Endothelial cell of umbilical vein (primary cell): Measurements from ENCODE around the gene NFU1. TPM values are rescaled to one million over a fixed set of nuclear protein-coding genes. Genes with fewer than 3 reads are reported as not detected.
A peak's percentile ranks its signal among the peaks of the same experiment; 100 is the strongest.

Experiments
- BruUV-seq: library from RNA; stranded (reverse); fragments of 400-500 nt; replicated peaks from 2 replicates; lab custom pipeline; 2021; lab: Mats Ljungman, UMichigan
- CTCF ChIA-PET: fragments of 300-600, 350-600 bp; sonication (Branson Sonifier 250); formaldehyde crosslinking; loops from one replicate; lab custom pipeline; 2021; ENCODE audit warnings: antibody characterized with exemption, inconsistent platforms; lab: Charles Lee
- POLR2A ChIA-PET: fragments of 300-600, 350-600 bp; sonication (Branson Sonifier 250); formaldehyde crosslinking; loops from one replicate; lab custom pipeline; 2021; ENCODE audit warnings: antibody characterized with exemption, inconsistent platforms; lab: Charles Lee
- DNase-seq: peaks from one replicate; pipeline ENCODE4 v3.0.0-alpha.2; 2011; ENCODE audit warnings: low read depth, low spot score
- FAIRE-seq: peaks from 2 replicates; lab custom pipeline; 2011; peaks lifted over from hg19 to GRCh38; lab: Jason Lieb, UNC
- H2AFZ ChIP-seq: 2 replicates; pipeline ENCODE4 v1.6.0; 2012; ENCODE audit warnings: low read depth, low read length, control low read depth, inconsistent platforms
- H3K27ac ChIP-seq: 2 replicates; pipeline ENCODE4 v1.5.1; 2011; ENCODE audit warnings: low read depth, mild to moderate bottlenecking, control low read depth, low read length, moderate library complexity; ENCODE audit not compliant: insufficient read depth
- H3K27me3 ChIP-seq, 2 experiments: 2 replicates each; pipeline versions ENCODE4 v1.6.0 to v1.6.1; 2011; ENCODE audit warnings: low read length in 2 of 2, mixed read lengths in 1 of 2; ENCODE audit not compliant: control insufficient read depth in 2 of 2, insufficient read depth in 2 of 2
- H3K36me3 ChIP-seq, 2 experiments: 2 replicates in 1 of 2; 3 replicates in 1 of 2; pipeline ENCODE4 v1.5.1; 2011; ENCODE audit warnings: low read length in 2 of 2, mild to moderate bottlenecking in 1 of 2, moderate library complexity in 1 of 2; ENCODE audit not compliant: control insufficient read depth in 2 of 2, insufficient read depth in 2 of 2; ENCODE audit errors: extremely low read depth in 1 of 2
- H3K4me1 ChIP-seq: 3 replicates; pipeline ENCODE4 v1.5.1; 2011; ENCODE audit warnings: mild to moderate bottlenecking, low read length; ENCODE audit not compliant: control insufficient read depth, insufficient read depth; ENCODE audit errors: extremely low read depth
- H3K4me2 ChIP-seq: 2 replicates; pipeline ENCODE4 v1.6.1; 2011; ENCODE audit warnings: low read length, control low read depth, mixed read lengths; ENCODE audit not compliant: insufficient read depth
- H3K4me3 ChIP-seq, 3 experiments: fragments of 200-600 bp in 1 of 3; sonication (generic), shearing (Covaris generic) in 1 of 3; replicated peaks in 1 of 3; 2 replicates each; pipeline ENCODE4 v1.5.1; 2011 to 2016; ENCODE audit warnings: control low read depth in 3 of 3, low read length in 3 of 3, mild to moderate bottlenecking in 2 of 3, inconsistent platforms in 1 of 3, low read depth in 1 of 3, moderate library complexity in 1 of 3; ENCODE audit not compliant: insufficient read depth in 1 of 3
- H3K79me2 ChIP-seq: 2 replicates; pipeline ENCODE4 v1.6.0; 2012; ENCODE audit warnings: low read length, inconsistent platforms; ENCODE audit not compliant: control insufficient read depth, insufficient read depth
- H3K9ac ChIP-seq: replicated peaks from 2 replicates; pipeline ENCODE3; 2011; ENCODE audit warnings: low read length, control low read depth; ENCODE audit not compliant: insufficient read depth; ENCODE audit errors: extremely low read depth
- H3K9me1 ChIP-seq: replicated peaks from 3 replicates; pipeline ENCODE4 v1.6.0; 2011; ENCODE audit warnings: mild to moderate bottlenecking, low read length; ENCODE audit not compliant: control insufficient read depth, insufficient read depth; ENCODE audit errors: extremely low read depth
- H3K9me3 ChIP-seq: replicated peaks from 2 replicates; pipeline ENCODE4 v1.5.1; 2012; ENCODE audit warnings: low read length, inconsistent platforms; ENCODE audit not compliant: control insufficient read depth, insufficient read depth
- H4K20me1 ChIP-seq: replicated peaks from 2 replicates; pipeline ENCODE3; 2011; ENCODE audit warnings: mild to moderate bottlenecking, low read length; ENCODE audit not compliant: control insufficient read depth, insufficient read depth; ENCODE audit errors: extremely low read depth
- GATA2 ChIP-seq: IDR thresholded peaks from 2 replicates; pipeline ENCODE4 v1.7.0; 2011; ENCODE audit warnings: low read depth, mild to moderate bottlenecking, moderate library complexity, mixed read lengths, low read length; ENCODE audit not compliant: insufficient read length, insufficient read depth
- JUN ChIP-seq: IDR thresholded peaks from 2 replicates; pipeline ENCODE4 v1.6.1; 2011; ENCODE audit warnings: borderline replicate concordance, low read depth; ENCODE audit not compliant: insufficient read length, insufficient read depth
- MAX ChIP-seq: IDR thresholded peaks from 2 replicates; pipeline ENCODE4 v1.6.1; 2011; ENCODE audit not compliant: insufficient read depth, insufficient read length
- MYC ChIP-seq: IDR thresholded peaks from one replicate; pipeline ENCODE4 v1.6.1; 2011; ENCODE audit warnings: mild to moderate bottlenecking, low read depth, low read length
- POLR2A ChIP-seq: IDR thresholded peaks from 2 replicates; pipeline ENCODE4 v1.6.1; 2012; ENCODE audit warnings: low read depth, mild to moderate bottlenecking, control low read depth, low read length
- POLR2AphosphoS5 ChIP-seq: IDR thresholded peaks from 2 replicates; pipeline ENCODE4 v1.6.1; 2012; ENCODE audit warnings: low read depth, mild to moderate bottlenecking, control low read depth, low read length, moderate library complexity; ENCODE audit not compliant: insufficient read depth
- dilution Hi-C: fragments of 300-500 bp; cut with MboI; formaldehyde crosslinking; loops from one replicate; pipeline ENCODE4 v1.15.0; 2019; ENCODE audit warnings: low sequenced_read_pairs; ENCODE audit not compliant: extremely low pct_ligation_motif_present
- intact Hi-C: fragments of 100-400 bp; cut with micrococcal nuclease; formaldehyde crosslinking; loops from one replicate; pipeline ENCODE4 v1.10.0; 2022
- polyA plus RNA-seq, 4 experiments: library from polyadenylated mRNA; depleted of rRNA in 3 of 4; stranded (reverse) in 3 of 4; unstranded in 1 of 4; fragments of >200 nt; gene quantifications; 2 replicates each; pipeline versions ENCODE4 v1.2.1 to v1.2.3, GENCODE V29; 2011 to 2012; ENCODE audit warnings: missing spikeins in 1 of 4
- total RNA-seq: library from RNA; stranded (reverse); gene quantifications from 2 replicates; pipeline ENCODE4 v1.2.3, GENCODE V29; 2021

Gene NFU1
- total and polyA plus RNA-seq, 2 donors (not counting 3 experiments of a cell fraction or from before 2014, with no cell fraction given), result 19.6 to 49.7 TPM

- Histone ChIP-seq H3K79me2 (no peaks in the 10 kb centered on the region), H3K36me3 (no peaks in the 10 kb centered on the region), H3K4me2 (no peak overlapping the region), H3K27ac (no peak overlapping the region), H3K9me3 (no peaks in the 10 kb centered on the region), H3K9me1 (no peaks in the 10 kb centered on the region), H4K20me1 (no peaks in the 10 kb centered on the region), H3K4me1 (no peaks in the 10 kb centered on the region), H3K4me3 (no peak overlapping the region), H3K9ac (no peak overlapping the region), H3K27me3 (no peaks in the 10 kb centered on the region), H2AFZ (no peak overlapping the region)
- POLR2A ChIA-PET, result no interaction called here
- intact Hi-C loops (no loop called here), dilution Hi-C loops (no loop called here)
- no TSS peak for BruUV-seq
- no peak for TF ChIP-seq JUN
- TF ChIP-seq MYC, result no peak
- FAIRE-seq (no peak), DNase-seq (no peak)
- CTCF ChIA-PET, result no interaction called here
Measured at GRCh38 chr2:69454976-69455375, 17.7 kb upstream of the NFU1 start.

DNA sequence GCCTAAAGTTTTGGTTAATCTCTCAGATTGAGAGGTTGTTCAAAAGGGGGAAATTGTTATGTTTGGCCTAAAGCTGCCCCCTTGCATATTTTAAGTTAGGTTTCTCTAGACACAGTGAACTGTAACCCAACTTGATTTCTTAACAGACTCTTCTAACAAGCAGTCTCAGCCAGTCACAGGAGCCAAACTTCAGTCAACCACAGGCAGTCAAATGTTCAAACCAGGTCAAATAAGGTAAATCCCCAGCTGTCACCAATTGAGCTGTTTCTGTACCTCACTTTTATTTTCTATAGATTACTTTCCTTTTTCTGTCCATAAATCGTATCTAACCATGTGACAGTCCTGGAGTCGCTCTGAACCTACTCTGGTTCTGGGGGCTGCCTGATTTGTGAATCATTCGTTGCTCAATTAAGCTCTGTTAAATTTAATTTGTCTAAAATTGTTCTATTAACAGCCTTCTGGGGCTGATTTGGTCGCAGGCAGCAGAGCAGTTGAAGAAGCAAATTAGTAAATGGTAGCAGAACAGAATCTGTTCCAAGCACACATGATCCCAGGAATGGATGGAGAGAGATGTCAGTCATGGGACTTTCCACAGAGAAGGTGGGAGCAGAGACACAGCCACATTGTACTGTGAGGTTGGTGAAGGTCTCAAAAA, 16.4 kb upstream of the NFU1 start:
- dilution Hi-C loops, result no loop called here
- Histone ChIP-seq H3K4me3 (no peak overlapping the region), H2AFZ (no peak overlapping the region), H3K79me2 (no peaks in the 10 kb centered on the region), H3K9me3 (no peaks in the 10 kb centered on the region), H3K27ac (no peak overlapping the region), H3K9ac (no peak overlapping the region), H3K4me2 (no peak overlapping the region), H3K27me3 (no peaks in the 10 kb centered on the region), H3K9me1 (no peaks in the 10 kb centered on the region), H4K20me1 (no peaks in the 10 kb centered on the region), H3K4me1 (no peaks in the 10 kb centered on the region), H3K36me3 (no peaks in the 10 kb centered on the region)
- no TSS peak for BruUV-seq
- POLR2A ChIA-PET, result no interaction called here
- CTCF ChIA-PET, result no interaction called here
- TF ChIP-seq POLR2A (no peak), GATA2 (no peak), MAX (no peak), POLR2AphosphoS5 (no peak)
- no peak for DNase-seq
- FAIRE-seq, result peak; percentile 48
- intact Hi-C loops, result no loop called here
